HepG2 (cell line): ENCODE data around the gene PTPDC1. TPM values are rescaled to one million over a fixed set of nuclear protein-coding genes. Genes with fewer than 3 reads are reported as not detected.

ENCODE experiments used
- ATAC-seq: fragments of 200-7000 bp; cut with Tn5 transposase; 3 replicates; pipeline ENCODE4 v1.9.1; 2020; ENCODE audit warnings: mild to moderate bottlenecking, moderate library complexity
- BruUV-seq: library from RNA; stranded (reverse); fragments of 400-500 nt; replicated peaks from 2 replicates; lab custom pipeline; 2021; lab: Mats Ljungman, UMichigan
- CTCF ChIA-PET: fragments of 300-600 bp; formaldehyde crosslinking; extraction: SDS; loops from one replicate; lab custom pipeline; 2021; ENCODE audit warnings: low total read pairs, inconsistent platforms, low intra/inter-chr PET ratio; lab: Yijun Ruan, JAX
- POLR2A ChIA-PET: fragments of 350-600 bp; sonication (Branson Sonifier 250); formaldehyde crosslinking; loops from one replicate; lab custom pipeline; 2020; ENCODE audit warnings: antibody characterized with exemption, inconsistent platforms; lab: Yijun Ruan, JAX
- DNase-seq: peaks from one replicate; pipeline ENCODE4 v3.0.0-alpha.2; 2015; ENCODE audit warnings: low spot score
- FAIRE-seq: peaks from 3 replicates; lab custom pipeline; 2011; peaks lifted over from hg19 to GRCh38; lab: Jason Lieb, UNC
- H2AFZ ChIP-seq: one replicate; pipeline ENCODE4 v1.6.1; 2011; ENCODE audit warnings: low read length, inconsistent platforms
- H3K27ac ChIP-seq: fragments of 300-600 bp; 3 replicates; pipeline ENCODE4 v1.8.0; 2011; ENCODE audit warnings: mixed run types, mild to moderate bottlenecking, mixed read lengths, low read length, inconsistent platforms; ENCODE audit not compliant: insufficient read depth; ENCODE audit errors: extremely low read length
- H3K27me3 ChIP-seq, 2 experiments: fragments of 200-600 bp in 1 of 2; 2 replicates in 1 of 2; 3 replicates in 1 of 2; pipeline versions ENCODE4 v1.6.0 to v1.8.0; 2011; ENCODE audit warnings: low read length in 2 of 2, mild to moderate bottlenecking in 2 of 2, moderate library complexity in 2 of 2, inconsistent platforms in 1 of 2; ENCODE audit not compliant: insufficient read depth in 2 of 2, control insufficient read depth in 1 of 2
- H3K36me3 ChIP-seq, 2 experiments: fragments of 200-600 bp in 1 of 2; replicated peaks in 1 of 2; 2 replicates in 1 of 2; 3 replicates in 1 of 2; pipeline versions ENCODE4 v1.5.1 to v1.8.0; 2011; ENCODE audit warnings: low read length in 2 of 2, inconsistent platforms in 1 of 2; ENCODE audit not compliant: insufficient read depth in 2 of 2, control insufficient read depth in 1 of 2
- H3K4me1 ChIP-seq: 2 replicates; pipeline ENCODE4 v1.5.1; 2012; ENCODE audit warnings: low read length, inconsistent platforms; ENCODE audit not compliant: insufficient read depth
- H3K4me2 ChIP-seq: 2 replicates; pipeline ENCODE4 v1.6.0; 2011; ENCODE audit warnings: low read depth, low read length, inconsistent platforms
- H3K4me3 ChIP-seq, 3 experiments: fragments of 200-600 bp in 1 of 3; sonication (generic), shearing (Covaris generic) in 1 of 3; replicated peaks in 1 of 3; 2 replicates each; pipeline ENCODE4 v1.5.1; 2011 to 2016; ENCODE audit warnings: low read length in 3 of 3, inconsistent platforms in 2 of 3, low read depth in 2 of 3, mild to moderate bottlenecking in 2 of 3, control low read depth in 1 of 3, mixed read lengths in 1 of 3; ENCODE audit not compliant: insufficient read depth in 1 of 3
- H3K79me2 ChIP-seq: one replicate; pipeline ENCODE4 v1.6.1; 2011; ENCODE audit warnings: low read length, inconsistent platforms; ENCODE audit not compliant: insufficient read depth
- H3K9ac ChIP-seq: 2 replicates; pipeline ENCODE4 v1.6.0; 2011; ENCODE audit warnings: mild to moderate bottlenecking, low read depth, low read length, inconsistent platforms; ENCODE audit not compliant: insufficient read depth
- H3K9me3 ChIP-seq: 2 replicates; pipeline ENCODE4 v1.5.1; 2012; ENCODE audit warnings: mild to moderate bottlenecking, low read length
- H4K20me1 ChIP-seq: 2 replicates; pipeline ENCODE4 v1.6.0; 2011; ENCODE audit warnings: inconsistent platforms, mild to moderate bottlenecking, low read length, moderate library complexity; ENCODE audit not compliant: insufficient read depth
- ELF3 ChIP-seq: IDR thresholded peaks from 2 replicates; pipeline ENCODE4 v1.6.1; 2016; ENCODE audit warnings: missing genetic modification reagents, missing compliant biosample characterization
- HOXA5 ChIP-seq: sonication (generic); formaldehyde crosslinking; IDR thresholded peaks from 2 replicates; pipeline ENCODE4 v1.4.0; 2020; ENCODE audit warnings: missing genetic modification reagents
- KAT8 ChIP-seq: IDR thresholded peaks from 2 replicates; pipeline ENCODE4 v1.6.1; 2016; ENCODE audit warnings: missing genetic modification reagents, missing compliant biosample characterization
- SALL2 ChIP-seq: sonication (generic); formaldehyde crosslinking; IDR thresholded peaks from 2 replicates; pipeline ENCODE4 v1.8.1; 2023; ENCODE audit warnings: mild to moderate bottlenecking, missing genetic modification reagents, inconsistent platforms
- TFE3 ChIP-seq: IDR thresholded peaks from 2 replicates; pipeline ENCODE4 v1.6.1; 2016
- ZBTB20 ChIP-seq: sonication (generic); formaldehyde crosslinking; IDR thresholded peaks from 2 replicates; pipeline ENCODE4 v1.8.1; 2023; ENCODE audit warnings: missing genetic modification reagents, low read depth, mild to moderate bottlenecking, borderline replicate concordance
- ZBTB7B ChIP-seq: sonication (generic); formaldehyde crosslinking; IDR thresholded peaks from 2 replicates; pipeline ENCODE4 v1.4.0; 2020; ENCODE audit warnings: missing genetic modification reagents
- ZNF451 ChIP-seq: sonication (generic); formaldehyde crosslinking; IDR thresholded peaks from 2 replicates; pipeline ENCODE4 v1.5.0; 2020; ENCODE audit warnings: mild to moderate bottlenecking, missing genetic modification reagents
- ZNF468 ChIP-seq: sonication (generic); formaldehyde crosslinking; IDR thresholded peaks from 2 replicates; pipeline ENCODE4 v1.8.0; 2022; ENCODE audit warnings: mild to moderate bottlenecking, moderate library complexity, missing genetic modification reagents
- ZNF501 ChIP-seq: sonication (generic); formaldehyde crosslinking; IDR thresholded peaks from 2 replicates; pipeline ENCODE4 v1.5.1; 2020; ENCODE audit warnings: mild to moderate bottlenecking, moderate library complexity, missing genetic modification reagents
- ZNF543 ChIP-seq: sonication (generic); formaldehyde crosslinking; IDR thresholded peaks from 2 replicates; pipeline ENCODE4 v1.4.0; 2020; ENCODE audit warnings: mild to moderate bottlenecking, missing genetic modification reagents
- ZNF570 ChIP-seq: sonication (generic); formaldehyde crosslinking; IDR thresholded peaks from 2 replicates; pipeline ENCODE4 v1.4.0; 2020; ENCODE audit warnings: mild to moderate bottlenecking, missing genetic modification reagents, borderline replicate concordance
- ZSCAN12 ChIP-seq: sonication (generic); formaldehyde crosslinking; IDR thresholded peaks from 2 replicates; pipeline ENCODE4 v1.9.0; 2021; ENCODE audit warnings: mild to moderate bottlenecking, missing genetic modification reagents
- WGBS: methylation state at CpG from one replicate; pipeline ENCODE4 v1.1.6; 2017; ENCODE audit warnings: low lambda C conversion rate; 5-methylcytosine and 5-hydroxymethylcytosine counted together
- in situ Hi-C: cut with HindIII; loops from 2 replicates; pipeline ENCODE4 v1.10.0; 2017; ENCODE audit warnings: low pct_unique_long_range_greater_than_20kb; ENCODE audit not compliant: extremely low pct_ligation_motif_present
- intact Hi-C: fragments of 100-400 bp; cut with micrococcal nuclease; formaldehyde crosslinking; loops from one replicate; pipeline ENCODE4 v1.10.0; 2022; ENCODE audit not compliant: unreplicated experiment
- polyA plus RNA-seq, 8 experiments: library from polyadenylated mRNA; depleted of rRNA in 3 of 8; stranded (reverse) in 7 of 8; unstranded in 1 of 8; fragments of >200 nt; fragmentation: Illumina TruSeq in 4 of 8; extraction: Trizol in 4 of 8; gene quantifications; 2 replicates each; pipeline versions ENCODE4 v1.2.1 to v1.2.3, GENCODE V29; 2011 to 2016; ENCODE audit warnings: low read depth in 4 of 8, missing spikeins in 1 of 8, mixed read lengths in 1 of 8; ENCODE audit not compliant: insufficient read depth in 1 of 8
- total RNA-seq, 5 experiments: library from RNA; depleted of rRNA; stranded (reverse); fragments of >200 nt; fragmentation: Illumina TruSeq; extraction: Trizol; gene quantifications; 2 replicates each; pipeline ENCODE4 v1.2.3, GENCODE V29; 2016; ENCODE audit warnings: low read depth in 1 of 5
- TF ChIP-seq, protein P1 (sequence below): sonication (generic); formaldehyde crosslinking; IDR thresholded peaks from 2 replicates; pipeline ENCODE4 v1.8.1; 2023; ENCODE audit warnings: mild to moderate bottlenecking, moderate library complexity, missing genetic modification reagents
- TF ChIP-seq, protein P2 (sequence below), 2 experiments: sonication (generic) in 1 of 2; formaldehyde crosslinking in 1 of 2; IDR thresholded peaks; 2 replicates each; pipeline versions ENCODE4 v1.4.0 to v1.6.1; 2016 to 2020; ENCODE audit warnings: borderline replicate concordance in 1 of 2, low read depth in 1 of 2, mild to moderate bottlenecking in 1 of 2, missing genetic modification reagents in 1 of 2

PTPDC1 gene
- total and polyA plus RNA-seq, 2 of the 13 experiments (the other 11 are each of a cell fraction or from before 2014, with no cell fraction given), result 6.1 to 8.6 TPM

DNA sequence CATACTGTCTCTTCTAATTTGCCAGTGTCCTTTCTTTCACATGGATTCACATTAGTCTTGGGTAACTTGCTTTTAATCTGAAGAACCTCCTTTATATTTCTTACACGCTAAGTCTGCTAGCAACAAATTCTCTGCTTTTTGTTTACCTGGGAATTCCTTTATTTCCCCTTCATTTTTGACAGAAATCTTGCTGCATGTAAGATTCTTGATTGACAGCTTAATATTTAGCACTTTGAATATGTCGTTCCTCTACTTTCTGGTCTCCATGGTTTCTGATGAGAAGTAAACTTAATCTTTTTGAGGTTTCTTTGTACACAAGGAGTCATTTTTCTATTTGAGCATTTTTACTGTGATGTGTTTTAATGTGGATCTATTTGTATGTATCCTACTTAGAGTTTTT, 6.2 kb upstream of the PTPDC1 start (continued):
- TF ChIP-seq, protein P1, sequence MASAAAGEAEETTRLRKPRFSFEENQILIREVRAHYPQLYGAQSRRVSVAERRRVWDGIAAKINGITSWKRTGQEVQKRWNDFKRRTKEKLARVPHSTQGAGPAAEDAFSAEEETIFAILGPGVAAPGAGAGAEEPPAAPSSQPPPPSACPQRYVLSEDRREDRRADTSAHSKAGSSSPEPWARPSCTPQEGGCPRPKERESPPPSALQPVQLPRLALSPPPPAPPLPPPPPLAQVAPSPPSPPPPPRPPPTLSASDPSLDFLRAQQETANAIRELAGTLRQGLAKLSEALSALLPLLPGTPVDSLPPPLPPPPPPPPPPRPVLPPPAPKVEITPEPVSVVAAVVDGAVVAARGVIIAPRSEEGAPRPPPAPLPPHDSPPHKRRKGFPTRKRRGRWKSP (CRISPR knock-in tag), result no peak
- no peak for TF ChIP-seq ZSCAN12 (CRISPR knock-in tag)
- TF ChIP-seq ZBTB20 (CRISPR knock-in tag), result no peak
- TF ChIP-seq TFE3 (CRISPR knock-in tag), result no peak
- TF ChIP-seq HOXA5 (CRISPR knock-in tag), result no peak

DNA sequence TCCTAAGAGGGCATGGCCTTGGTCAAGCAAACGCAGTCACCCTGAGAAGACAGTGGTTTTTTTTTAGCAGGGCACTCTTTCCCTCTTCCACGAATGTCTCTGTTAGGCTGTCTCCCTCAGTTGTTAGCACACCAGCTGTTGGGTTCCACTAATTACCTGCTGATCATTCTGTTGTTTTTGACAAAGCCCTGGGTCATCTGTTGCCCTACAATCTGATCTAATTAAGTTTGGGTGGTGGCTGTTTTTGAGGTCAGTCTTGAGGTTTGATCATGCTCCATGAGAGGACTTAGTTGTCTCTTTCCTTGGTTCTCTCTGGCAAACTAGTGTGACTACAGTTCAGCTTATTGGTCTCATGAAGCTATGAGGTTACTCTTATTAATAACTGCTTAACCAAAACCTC, 5.0 kb upstream of the PTPDC1 start:
- in situ Hi-C loops, result no loop called here
- CTCF ChIA-PET, result no interaction called here
- TF ChIP-seq ZNF570 (no peak), ZBTB7B (CRISPR knock-in tag) (no peak), ZNF451 (CRISPR knock-in tag) (no peak), ZNF468 (CRISPR knock-in tag) (no peak), TFE3 (CRISPR knock-in tag) (no peak), SALL2 (CRISPR knock-in tag) (no peak), KAT8 (no peak), ZNF501 (CRISPR knock-in tag) (no peak), ZNF543 (no peak), ELF3 (CRISPR knock-in tag) (no peak)
- TF ChIP-seq, protein P2, sequence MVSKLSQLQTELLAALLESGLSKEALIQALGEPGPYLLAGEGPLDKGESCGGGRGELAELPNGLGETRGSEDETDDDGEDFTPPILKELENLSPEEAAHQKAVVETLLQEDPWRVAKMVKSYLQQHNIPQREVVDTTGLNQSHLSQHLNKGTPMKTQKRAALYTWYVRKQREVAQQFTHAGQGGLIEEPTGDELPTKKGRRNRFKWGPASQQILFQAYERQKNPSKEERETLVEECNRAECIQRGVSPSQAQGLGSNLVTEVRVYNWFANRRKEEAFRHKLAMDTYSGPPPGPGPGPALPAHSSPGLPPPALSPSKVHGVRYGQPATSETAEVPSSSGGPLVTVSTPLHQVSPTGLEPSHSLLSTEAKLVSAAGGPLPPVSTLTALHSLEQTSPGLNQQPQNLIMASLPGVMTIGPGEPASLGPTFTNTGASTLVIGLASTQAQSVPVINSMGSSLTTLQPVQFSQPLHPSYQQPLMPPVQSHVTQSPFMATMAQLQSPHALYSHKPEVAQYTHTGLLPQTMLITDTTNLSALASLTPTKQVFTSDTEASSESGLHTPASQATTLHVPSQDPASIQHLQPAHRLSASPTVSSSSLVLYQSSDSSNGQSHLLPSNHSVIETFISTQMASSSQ (IDR thresholded peaks at IDR 0.05; ENCODE audit: low read depth), result no peak
- TF ChIP-seq, protein P2 (CRISPR knock-in tag; IDR thresholded peaks at IDR 0.05; ENCODE audit: borderline replicate concordance), result no peak
- no peak overlapping the region for H2AFZ ChIP-seq
- FAIRE-seq (no peak), ATAC-seq (no peak), DNase-seq (no peak)
- H3K27ac ChIP-seq, result no peak overlapping the region
- intact Hi-C loops, result no loop called here
- no TSS peak for BruUV-seq
- no peaks in the 10 kb centered on the region for H3K9me3 ChIP-seq
- no peak overlapping the region for H3K4me3 ChIP-seq
- no peaks in the 10 kb centered on the region for H4K20me1 ChIP-seq
- no peaks in the 10 kb centered on the region for H3K79me2 ChIP-seq
- no peaks in the 10 kb centered on the region; a peak in 1 of 5 replicates for H3K36me3 ChIP-seq
- no peak overlapping the region for H3K4me2 ChIP-seq
- peaks cover 18% of the 10 kb centered on the region for H3K4me1 ChIP-seq
- no peak overlapping the region for H3K9ac ChIP-seq
- WGBS, result 97% methylated on average over 2 of the region's 2 CpGs
- H3K27me3 ChIP-seq, result no peaks in the 10 kb centered on the region
- POLR2A ChIA-PET, result no interaction called here
